Retina (tissue), 1 donor: ENCODE results near the gene KIAA0513.
A peak's percentile ranks its signal among the peaks of the same experiment; 100 is the strongest.

ENCODE experiments used
- DNase-seq: peaks from one replicate; pipeline ENCODE4 v3.0.0-alpha.2; 2016

KIAA0513 gene

DNA sequence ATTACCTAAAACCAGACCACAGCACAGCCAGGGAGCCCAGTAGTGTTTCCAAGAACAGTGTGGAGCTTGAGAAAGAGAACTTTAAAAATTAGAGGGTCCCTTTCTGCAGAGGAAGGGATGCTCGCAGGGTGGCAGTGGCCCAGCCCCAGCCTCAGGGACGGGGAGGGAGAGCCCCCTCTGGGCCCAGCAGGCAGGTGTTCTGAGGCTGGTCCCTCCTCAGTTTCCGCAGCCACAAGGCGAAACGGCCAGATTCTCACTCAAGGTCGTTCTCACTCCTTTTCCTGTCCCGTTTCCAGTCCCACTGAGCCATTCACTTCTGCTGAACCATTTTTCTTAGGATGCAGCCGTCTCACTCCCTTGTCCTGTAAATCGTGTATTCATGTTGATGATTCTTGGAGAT lies 64.7 kb downstream of the KIAA0513 start:
- DNase-seq: no peak

DNA sequence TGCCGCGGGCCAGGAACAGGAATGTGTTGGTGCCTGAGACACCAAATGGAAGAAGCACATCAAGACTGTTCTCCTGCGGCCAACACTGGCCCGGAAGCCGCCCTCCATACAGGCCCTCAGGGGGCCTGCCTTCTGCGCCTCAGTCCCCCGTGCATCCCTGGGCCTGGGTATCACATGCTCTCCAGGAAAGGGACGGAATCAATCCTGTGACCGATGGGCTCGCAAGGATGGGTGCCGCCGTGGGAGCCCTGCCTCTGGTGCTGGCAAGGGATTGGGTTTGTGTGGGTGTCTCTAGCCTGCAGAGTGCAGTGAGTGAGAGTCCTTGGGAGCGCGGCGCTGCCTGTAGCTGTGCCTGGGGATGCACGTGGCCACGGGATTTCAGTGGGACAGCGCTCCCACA lies 65.3 kb downstream of the KIAA0513 start:
- no peak for DNase-seq

DNA sequence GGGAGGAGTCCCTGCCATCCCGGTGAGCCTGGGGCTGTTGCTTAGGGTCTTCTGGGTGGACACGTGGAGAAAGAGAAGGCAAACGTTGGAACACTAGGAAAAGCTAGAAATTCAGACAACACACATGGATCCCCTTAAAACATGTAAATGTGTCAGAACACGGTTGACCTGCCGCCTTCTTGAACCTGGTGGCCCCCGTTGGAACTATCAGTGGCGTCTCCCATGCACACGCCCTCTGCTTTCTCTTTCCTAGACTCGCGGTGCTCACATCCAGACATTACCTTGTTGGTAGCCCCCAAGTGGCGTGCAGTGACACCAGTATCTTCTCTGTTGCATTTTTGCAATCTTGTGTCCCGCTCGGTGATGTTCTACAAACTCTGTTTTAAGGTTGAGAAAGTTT lies 66.1 kb downstream of the KIAA0513 start:
- DNase-seq: no peak

DNA sequence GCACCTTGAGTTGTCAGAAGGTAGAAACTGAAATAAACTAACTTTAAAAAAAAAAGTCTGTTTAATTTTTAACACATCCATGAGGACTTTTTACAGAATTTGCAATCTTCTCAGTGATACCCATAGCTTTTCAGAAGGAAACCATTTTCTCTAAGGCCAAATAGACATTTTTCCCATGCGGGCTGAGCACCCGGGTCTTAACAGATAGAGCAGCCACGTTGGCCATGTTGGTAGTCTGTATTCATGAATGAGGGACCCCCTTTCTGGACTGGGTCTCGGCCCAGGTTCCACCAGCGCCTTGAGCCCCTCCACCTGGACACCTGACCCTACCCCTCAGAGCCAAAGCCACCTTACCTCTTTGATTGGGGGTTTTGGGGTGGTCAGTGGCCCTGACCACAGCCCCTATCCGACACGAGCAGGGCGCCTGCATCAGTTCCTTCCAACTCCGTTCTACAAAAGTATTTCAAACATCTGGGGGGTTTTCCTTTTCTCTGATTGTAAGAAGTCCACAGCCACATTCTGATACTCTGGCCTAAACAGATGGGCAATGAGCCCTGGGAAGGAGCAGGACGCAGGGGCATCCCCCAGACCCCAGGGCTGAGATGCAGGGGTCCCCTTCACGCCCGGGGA lies 66.7 kb downstream of the KIAA0513 start:
- DNase-seq: no peak

DNA sequence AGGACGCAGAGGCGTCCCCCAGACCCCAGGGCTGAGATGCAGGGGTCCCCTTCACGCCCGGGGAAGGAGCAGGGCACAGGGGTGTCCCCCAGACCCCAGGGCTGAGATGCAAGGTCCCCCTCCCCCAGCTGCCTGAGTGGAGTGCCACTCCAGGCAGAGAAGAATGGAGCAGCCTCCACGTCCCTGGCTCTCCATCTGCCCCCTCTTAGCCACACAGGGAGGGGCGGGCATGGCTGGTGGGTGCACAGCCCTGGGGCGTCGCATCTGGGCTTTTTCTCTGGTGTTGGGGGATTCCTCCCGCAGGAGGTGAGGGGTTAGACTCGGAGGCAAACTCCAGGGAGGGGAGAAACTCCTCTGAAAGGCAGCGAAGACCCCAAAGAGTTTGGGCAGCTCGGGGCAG lies 67.2 kb downstream of the KIAA0513 start:
- DNase-seq: no peak

DNA sequence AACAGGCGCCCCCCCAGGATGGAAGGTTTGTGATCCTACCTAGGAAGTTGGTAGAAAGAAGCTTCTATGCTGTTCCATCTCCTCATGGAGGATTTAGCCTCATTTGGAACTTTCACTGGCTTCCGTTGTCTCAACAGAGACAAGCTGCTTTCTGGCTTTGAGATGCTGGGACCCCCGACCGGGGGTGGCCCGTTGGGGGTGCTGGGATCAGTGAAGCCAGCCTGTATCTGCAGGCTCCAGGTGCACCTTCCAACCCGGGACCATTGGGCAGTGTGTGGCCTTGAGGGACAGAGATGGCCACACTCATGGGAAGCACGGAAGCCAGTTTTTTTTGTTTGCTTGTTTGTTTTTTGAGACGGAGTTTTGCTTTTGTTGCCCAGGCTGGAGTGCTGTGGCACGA lies 69.3 kb downstream of the KIAA0513 start:
- DNase-seq: no peak

DNA sequence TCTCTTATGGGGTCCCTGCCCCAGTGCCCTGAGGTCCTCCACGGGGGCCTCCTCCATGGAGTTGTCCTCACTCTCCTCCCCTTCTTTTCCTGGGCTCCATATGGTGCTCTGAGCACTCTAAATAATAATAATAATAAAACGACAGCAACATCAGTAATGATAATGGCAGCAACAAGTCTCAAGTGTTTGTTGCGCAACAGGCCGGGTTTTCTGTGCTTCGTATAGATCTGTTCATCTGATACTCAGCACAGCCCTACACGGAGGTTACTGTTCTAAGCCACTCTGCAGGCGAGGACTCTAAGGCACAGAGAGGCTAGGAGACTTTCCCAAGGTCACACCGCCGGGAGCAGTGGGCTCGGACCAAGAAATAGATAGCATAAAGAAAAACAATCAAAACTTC lies 71.0 kb downstream of the KIAA0513 start:
- no peak for DNase-seq

DNA sequence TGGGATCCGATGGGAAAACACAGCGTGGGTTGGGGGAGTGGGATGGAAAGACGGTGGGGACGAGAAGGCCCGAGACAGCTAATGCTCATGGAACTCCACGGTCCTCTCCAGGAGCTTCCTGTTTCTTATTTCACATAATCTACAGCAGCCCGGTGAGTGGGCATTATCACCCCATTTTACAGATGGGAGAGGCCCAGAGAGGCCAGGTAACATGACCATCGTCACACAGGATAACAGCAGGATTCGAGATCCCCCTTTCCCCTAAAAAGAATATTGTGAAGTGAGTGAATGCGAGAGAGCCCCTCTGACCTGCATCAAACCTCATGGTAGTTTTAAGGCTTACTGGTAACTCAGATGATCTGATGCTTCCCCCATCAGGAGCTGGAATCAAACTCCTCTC lies 72.7 kb downstream of the KIAA0513 start:
- DNase-seq: no peak

DNA sequence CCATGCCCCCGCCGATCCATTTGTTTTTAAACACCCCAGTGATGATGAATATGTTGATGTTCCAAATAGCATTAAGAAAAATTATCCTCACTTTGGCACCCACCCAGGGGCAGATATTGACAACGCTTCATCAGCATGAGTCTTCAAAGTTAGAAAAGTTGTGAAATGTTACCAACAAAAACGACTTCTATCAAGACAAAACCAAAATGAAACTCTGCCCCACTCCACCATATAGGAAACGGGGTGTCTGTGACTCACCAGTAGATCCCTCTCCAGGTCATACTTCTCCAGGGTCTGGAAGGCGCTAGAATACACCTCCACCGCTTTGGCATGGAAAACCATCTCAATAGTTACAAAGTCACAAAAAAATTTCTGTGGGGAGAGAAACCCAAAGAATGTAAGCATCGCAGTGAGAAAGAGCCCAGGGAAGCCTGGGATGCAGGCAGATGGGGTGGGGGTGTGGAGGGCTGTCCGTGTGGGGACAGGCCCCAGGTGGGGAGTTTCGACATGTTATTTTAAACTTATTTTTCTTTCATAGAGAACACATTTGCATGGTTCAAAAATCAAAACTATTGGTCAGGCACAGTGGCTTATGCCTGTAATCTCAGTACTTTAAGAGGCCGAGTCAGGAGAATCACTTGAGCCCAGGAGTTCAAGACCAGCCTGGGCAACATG lies 74.5 kb downstream of the KIAA0513 start:
- DNase-seq: no peak

DNA sequence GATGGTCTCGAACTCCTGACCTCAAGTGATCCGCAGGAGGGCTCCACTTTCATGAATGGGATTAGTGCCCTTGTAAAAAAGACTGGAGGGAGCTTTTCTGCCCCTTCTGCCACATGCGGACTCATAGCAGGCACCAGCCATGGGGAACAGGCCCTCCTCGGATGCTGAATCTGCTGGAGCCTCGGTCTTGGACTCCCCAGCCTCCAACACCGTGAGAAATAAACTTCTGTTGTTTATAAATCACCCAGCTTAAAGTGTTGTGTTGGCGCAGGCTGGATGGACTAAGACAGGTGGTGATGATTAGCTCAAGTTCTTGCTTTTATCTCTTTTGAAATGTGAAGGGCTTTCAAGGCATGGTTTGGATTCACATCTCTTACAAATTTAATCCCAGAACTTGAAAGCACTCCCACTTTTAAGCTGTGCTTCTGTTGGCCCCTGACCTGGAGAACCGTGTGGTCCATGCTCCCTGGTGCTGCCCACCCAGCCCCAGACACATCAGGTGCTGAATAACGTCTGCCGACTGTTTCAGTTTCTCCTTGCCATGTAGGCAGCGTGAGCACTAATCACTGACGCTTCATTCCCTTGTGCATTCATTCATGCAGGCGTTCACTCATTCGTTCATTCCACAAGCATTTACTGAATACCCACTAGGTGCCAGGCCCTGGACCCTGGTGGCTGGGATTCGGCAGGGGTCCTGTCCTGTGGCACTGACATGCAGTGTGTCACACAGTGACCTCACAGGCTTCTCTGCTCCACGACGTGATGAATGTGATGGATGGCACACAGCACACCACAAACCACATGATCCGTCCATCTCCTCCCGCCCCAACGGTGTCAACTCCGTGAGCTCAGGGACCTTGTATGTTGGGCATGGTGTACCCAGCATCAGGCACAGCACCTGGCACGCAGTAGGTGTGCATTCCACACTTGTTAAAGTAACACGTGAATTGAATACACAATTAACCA lies 75.8 kb downstream of the KIAA0513 start:
- DNase-seq: no peak

DNA sequence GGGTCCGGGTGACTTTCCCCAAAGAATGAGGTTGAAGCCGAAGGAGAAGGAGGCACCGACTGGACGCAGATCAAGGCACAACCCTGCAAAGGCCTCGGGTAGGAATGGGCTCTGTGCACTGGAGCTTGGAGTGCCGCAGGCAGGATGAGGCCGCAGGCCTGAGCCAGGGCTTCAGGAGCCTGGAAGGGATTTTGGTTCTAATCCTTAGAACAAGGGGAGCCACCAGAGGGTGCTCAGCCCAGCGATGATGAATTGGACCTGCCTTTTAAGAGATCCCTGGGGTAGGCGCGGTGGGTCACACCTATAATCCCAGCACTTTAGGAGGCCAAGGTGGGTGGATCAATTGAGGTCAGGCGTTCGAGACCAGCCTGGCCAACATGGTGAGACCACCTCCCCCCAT lies 76.6 kb downstream of the KIAA0513 start:
- DNase-seq: no peak

DNA sequence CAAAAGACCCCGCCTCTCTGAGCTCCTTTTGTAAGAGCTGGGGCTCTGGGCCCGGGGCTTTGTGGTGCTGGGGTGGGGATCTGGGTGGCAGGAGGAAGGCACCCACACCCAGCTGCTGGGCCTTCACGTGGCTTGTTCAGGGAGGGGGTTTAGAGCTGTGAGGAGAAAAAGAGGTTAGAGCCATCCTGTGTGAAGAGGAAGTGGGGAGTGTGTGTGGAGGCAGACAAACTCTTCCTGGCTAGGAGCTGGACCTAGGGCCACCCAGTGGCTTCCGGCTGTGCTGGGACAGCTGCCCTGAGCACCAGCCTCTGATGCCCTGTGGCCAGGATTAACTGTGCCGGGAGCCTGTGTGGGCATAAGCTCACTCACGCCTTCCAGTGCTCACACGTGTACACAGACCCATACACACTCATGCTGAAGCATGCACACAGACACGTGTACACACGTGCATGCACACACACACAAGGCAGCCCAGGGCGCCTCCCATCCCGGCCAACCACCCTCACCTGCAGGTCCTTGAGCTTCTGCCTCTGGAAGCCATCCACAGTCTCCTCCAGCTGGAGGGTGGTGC lies 77.3 kb downstream of the KIAA0513 start:
- no peak for DNase-seq

DNA sequence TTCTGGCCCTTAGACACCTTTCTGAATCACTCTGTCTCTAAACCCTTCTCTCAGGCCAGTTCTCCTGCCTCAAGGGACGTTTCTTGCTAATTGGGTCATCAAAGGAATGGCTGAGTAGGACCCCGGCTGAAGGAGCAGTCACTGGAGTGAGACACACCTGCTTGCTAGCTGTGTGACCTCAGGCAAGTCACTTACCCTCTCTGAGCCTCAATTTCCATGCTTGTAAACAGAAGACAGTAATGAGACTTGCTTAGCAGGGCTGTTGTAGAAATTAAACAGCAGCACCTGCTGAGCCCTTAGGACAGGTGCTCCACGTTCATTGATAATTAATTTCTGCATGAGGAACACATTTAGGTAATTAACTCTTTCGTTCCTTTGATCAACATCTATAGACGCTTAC lies 77.9 kb downstream of the KIAA0513 start:
- DNase-seq: no peak

DNA sequence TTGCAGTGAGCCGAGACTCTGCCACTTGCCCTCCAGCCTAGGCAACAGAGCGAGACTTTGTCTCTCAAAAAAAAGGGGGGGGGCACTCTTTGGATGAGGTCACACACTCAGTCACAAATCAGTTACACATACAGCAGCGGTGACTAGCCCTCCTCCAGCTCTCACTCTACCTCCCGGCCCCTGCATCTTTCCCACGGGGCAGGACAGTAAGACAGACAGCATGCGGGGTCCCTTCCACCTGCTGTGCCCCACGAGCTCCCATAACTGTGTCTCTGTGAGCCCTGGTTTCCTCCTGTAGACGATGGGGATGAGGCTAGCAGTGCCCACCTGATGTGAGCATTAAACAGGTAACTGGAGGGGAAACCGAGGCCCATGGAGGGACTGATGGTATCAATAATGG lies 79.5 kb downstream of the KIAA0513 start:
- no peak for DNase-seq

DNA sequence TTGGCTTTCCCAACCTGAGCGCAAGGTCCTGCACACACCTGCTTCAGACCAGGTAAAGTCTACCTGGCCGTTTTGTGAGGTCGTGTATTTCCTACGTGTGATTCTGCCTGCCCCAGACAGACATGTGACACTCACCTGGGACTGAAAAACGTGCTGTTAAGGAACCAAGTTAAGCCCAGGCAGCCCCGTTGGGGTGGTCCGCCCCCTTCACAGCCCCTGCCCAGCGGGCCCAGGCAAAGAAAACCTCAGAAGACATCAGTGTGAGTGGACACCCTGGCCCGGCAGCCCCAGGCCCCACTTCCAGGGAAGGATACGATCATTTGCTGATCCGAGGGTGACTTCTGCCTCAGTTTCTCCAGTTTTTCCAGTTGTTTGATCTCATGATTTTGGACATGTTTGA lies 79.9 kb downstream of the KIAA0513 start:
- DNase-seq: no peak

DNA sequence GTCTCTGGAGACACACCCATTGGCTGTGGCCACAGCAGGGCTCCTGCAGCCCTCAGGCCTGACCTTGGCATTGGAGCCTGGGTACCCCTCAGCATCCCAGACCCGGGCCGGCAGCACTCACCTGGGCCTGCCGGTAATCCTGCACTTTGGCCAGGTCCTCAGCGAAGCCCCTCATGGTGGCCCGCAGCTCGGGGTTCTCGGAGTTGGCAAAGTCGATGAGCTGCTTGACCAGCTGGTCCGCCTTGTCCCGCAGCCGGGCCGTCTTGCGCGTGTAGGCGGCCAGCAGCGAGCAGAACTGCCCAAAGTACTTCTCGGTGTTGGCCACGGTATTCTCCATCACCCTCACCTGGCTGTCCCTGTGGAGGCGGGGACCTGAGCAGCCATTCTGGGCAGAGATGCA lies 82.5 kb downstream of the KIAA0513 start:
- no peak for DNase-seq

DNA sequence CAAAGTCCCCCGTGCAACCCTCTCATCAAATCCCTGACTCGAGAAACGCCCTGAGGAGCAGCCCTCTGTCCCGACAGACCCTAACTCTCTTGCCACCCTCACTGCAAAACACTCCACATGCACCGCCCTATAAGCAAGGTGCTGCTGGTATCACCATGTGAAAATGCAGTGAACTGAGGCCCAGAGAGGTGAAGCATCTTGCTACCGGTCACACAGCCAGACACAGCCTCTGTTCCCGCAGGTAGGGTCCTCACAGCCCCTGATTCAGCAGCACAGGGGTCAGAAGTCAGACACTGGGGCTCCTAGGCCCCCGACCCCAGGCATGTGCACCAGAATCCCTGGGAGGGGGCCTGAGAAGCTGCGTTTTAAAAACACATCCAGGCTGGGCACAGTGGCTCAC lies 83.6 kb downstream of the KIAA0513 start:
- no peak for DNase-seq

DNA sequence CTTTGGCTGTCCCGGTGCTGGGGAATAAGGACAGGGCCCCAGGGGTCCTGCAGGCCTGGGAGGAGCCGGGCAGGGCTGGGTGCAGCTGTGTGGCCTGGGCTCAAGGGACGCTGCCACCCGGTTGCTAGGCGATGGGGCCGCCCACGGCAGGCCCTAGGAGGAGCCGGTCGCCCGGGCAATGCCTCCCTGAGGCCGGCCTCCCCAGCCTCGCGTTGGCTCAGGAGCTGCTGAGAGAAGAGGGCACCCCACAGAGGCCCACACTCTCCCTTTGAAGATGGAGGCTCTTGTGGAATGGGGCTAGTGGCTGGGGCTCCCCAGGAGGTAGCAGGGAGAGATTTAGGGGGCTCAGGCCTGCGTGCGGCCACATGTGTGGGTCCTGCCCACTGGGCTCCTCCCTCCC lies 84.8 kb downstream of the KIAA0513 start, which contains the start of gene CIBAR2:
TSS of gene CIBAR2 (minus strand) at position 109 of the 400 bp plus-strand sequence. CDS start 120 bp downstream, outside the sequence.
- peak; percentile 87 for DNase-seq

DNA sequence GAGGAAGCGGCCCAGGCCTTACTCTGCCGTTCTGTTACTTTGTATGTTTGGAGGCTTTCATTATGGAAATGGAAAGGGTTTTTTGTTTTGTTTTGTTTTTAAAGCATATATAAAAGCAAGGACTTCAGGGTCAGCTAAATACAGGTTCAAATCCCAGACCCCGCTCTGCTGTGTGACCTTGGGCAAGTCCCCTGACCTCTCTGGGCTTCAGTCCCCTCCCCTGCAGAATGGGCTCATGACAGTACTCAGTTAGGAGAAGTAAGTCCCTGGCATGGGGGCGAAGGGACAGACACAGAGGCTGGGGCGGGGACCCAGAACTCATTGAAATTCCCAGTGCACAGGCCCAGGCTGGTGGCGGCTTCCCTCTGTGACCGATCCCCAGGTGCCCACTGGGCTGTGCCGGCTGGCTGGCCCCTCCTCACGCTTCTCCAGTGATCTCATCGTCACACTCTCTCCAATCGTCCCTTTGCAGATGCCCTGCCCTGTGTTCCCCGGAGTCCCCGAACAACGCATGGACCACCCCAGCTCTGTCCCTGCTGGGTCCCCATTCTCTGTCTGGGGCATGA lies 85.7 kb downstream of the KIAA0513 start:
- no peak for DNase-seq

DNA sequence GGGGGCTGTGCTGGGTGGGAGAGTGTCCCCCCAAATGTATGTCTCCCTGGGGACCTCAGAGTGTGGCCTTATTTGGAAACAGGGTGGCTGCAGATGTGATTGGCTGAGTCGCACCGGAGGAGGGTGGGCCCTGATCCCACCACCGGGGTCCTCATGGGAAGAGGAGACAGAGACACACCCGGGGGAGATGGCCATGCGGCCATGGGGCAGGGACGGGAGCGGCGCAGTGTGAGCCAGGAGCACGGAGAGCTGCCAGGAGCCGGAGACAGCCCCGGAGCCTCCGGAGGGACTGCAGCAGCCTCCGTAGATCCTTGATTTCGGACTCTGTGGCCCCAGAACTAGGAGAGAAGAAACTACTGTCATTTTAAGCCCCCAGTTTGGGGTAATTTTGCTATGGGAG lies 86.3 kb downstream of the KIAA0513 start:
- no peak for DNase-seq

DNA sequence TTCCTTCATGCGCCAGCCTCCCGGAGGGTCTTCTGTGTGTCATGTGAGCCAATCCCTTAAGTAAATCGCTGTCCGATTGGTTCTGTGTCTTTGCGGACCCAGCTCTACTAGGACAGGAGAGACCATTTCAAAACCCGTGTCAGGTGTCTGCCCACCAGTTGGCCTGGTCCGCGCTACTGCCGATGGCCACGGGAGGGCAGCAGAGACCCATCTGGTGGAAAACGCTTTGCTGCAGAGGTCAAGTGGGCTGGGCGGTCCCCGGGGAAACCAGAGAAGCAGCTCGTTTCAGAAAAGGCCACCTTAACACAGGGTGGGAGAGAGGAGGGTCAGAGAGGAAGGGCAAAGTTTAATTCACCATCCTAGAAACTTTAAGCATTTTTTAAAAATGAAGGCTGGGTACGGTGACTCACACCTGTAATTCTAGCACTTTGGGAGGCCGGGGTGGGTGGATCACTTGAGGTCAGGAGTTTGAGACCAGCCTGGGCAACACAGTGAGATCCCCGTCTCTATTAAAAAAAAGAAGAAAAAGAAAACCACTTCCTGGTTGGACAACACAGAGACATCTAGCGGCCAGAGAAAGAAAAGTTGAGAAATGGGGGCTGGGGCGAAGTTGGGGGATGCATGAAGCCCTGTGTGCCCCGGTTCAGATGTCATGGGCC lies 87.4 kb downstream of the KIAA0513 start:
- DNase-seq: peak; percentile 92

DNA sequence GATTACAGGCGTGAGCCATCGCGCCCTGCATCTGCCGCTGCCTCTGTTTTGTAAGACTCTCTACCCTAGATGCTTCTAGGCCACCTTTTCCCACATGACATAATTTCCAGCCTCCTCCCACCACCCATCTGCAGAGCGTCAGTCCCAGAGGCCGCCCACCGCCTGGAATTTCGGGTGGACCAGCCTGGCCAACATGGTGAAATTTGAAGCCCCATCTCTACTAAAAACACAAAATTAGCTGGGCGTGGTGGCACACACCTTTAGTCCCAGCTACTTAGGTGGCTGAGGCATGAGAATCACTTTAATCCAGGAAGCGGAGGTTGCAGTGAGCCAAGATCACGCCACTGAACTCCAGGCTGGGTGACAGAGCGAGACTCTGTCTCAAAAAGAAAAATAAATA lies 89.8 kb downstream of the KIAA0513 start:
- no peak for DNase-seq

DNA sequence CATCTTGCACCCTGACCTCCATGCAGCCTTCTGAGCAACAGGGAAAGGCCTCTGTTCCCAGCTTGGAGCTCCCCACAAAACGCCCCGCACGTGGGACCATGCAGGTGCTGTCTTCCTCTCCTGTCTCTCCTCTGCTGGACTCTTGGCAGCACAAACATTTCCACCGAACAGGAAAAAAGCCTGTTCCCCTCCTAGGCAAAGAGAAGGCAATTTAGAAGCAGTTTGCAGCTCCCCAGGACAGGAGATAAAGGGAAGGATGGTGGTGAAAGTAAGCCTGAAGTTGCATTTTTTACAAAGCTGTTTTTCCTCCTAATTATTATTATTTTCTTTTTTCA lies 92.4 kb downstream of the KIAA0513 start:
- DNase-seq: no peak
